Islet precursor cell (in vitro differentiated cells): ENCODE data around the gene ANAPC13.
A peak's percentile ranks its signal among the peaks of the same experiment; 100 is the strongest.

Experiments
- DNase-seq: peaks from one replicate; pipeline ENCODE4 v3.0.0-alpha.2; 2018

The ANAPC13 gene

GRCh38 chr3:134485718-134486576 lies at the start of gene ANAPC13, which contains the start of gene CEP63:
ANAPC13 (minus strand) TSS chr3:134485985; CDS start chr3:134482904, 3,081 bp downstream.
CEP63 (plus strand) TSS chr3:134486057; CDS start chr3:134495321, 9,264 bp downstream.
- peak; percentile 98 for DNase-seq

- DNase-seq, result no peak
These were observed 49.6 kb upstream of the ANAPC13 start for GRCh38 chr3:134535186-134535970.

- DNase-seq, result no peak
These were observed 47.7 kb upstream of the ANAPC13 start for GRCh38 chr3:134533493-134533892.

DNA sequence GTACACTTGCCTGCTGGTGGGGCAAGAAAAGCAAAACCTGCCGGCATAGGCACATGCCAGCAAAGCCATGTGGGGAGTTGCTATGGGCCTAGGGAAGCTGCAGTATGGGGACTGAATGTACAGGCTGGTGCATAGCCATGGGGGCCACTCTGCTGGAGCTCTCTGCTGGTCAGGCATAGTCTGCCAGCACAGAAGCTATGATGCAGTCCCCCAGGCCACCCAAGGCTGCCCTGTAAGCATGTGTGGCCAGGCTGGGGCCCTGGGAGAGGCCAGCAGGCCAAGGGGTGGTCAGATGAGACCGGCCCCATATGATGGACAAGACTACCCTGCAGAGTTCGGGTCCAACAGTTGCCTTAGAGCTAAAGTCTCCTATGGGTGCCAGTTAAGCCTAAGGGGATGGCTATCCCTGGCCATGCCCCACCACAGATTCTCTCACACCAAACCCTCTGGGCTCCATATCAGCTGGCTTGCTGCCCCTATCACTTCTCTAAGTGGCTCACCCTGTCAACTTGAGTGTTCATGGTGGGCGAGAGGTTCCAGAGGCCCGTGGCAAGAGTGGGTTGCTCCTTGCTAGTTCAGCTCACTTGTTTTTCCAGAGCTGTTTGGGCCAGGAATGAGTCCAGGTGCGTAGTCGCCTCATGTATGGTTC lies 41.9 kb upstream of the ANAPC13 start:
- DNase-seq, result no peak

DNA sequence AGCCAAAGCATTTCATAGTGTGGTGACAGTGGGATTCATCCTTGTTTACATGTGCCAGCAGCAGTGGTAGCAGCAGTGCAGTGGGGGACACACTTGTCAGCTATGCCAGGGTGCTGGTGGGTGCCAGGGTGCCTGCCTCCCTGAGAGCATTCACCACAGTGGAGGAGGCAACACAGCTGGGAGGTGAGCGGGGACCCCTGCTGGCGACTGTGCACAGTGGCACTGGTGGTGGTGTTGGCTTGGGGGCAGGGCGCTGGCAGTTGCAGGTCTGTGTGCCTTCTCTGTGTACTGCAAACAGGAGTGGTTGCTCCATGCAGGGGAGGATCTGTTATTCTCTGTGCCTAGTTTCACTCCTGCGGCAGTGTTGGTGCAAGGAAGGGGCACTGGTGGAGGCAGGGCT lies 41.3 kb upstream of the ANAPC13 start:
- DNase-seq, result peak; percentile 66

- no peak for DNase-seq
These were observed 40.5 kb upstream of the ANAPC13 start for GRCh38 chr3:134526319-134526718.

DNA sequence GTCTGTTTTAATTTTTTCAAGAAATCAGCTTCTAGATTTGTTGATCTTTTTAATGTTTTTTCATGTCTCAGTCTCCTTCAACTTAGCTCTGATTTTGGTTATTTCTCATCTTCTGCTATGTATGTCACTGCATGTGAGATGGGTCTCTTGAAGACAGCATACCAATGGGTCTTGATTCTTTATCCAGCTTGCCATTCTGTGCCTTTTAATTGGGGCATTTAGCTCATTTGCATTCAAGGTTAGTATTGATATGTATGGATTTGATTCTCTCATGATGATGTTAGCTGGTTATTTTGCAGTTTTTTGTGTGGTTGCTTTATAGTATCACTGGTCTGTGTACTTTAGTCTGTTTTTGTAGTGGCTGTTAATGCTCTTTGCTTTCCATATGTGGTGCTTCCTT lies 39.5 kb upstream of the ANAPC13 start:
- DNase-seq, result no peak

- no peak for DNase-seq
These were observed 36.8 kb upstream of the ANAPC13 start for GRCh38 chr3:134522541-134522940.

GRCh38 chr3:134517791-134518190 lies 32.0 kb upstream of the ANAPC13 start:
- DNase-seq, result no peak

GRCh38 chr3:134516905-134517304 lies 31.1 kb upstream of the ANAPC13 start:
- no peak for DNase-seq

DNA sequence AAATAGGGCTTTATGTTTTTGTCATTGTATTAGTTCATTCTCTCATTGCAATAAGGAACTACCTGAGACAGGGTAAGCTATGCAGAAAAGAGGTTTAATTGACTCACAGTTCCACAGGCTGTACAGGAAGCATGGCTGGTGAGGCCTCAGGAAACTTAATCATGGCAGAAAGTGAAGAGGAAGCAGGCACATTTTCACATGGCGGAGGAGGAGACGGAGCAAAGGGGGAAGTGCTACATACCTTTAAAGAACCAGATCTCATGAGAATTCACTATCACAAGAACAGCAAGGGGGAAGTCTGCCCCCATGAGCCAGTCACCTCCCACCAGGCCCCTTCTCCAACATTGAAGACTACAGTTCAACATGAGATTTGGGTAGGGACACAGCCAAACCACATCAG lies 25.7 kb upstream of the ANAPC13 start:
- no peak for DNase-seq

- DNase-seq, result no peak
These were observed 19.7 kb upstream of the ANAPC13 start for GRCh38 chr3:134505485-134505884.

- DNase-seq, result no peak
These were observed 18.3 kb upstream of the ANAPC13 start for GRCh38 chr3:134504132-134504531.

DNA sequence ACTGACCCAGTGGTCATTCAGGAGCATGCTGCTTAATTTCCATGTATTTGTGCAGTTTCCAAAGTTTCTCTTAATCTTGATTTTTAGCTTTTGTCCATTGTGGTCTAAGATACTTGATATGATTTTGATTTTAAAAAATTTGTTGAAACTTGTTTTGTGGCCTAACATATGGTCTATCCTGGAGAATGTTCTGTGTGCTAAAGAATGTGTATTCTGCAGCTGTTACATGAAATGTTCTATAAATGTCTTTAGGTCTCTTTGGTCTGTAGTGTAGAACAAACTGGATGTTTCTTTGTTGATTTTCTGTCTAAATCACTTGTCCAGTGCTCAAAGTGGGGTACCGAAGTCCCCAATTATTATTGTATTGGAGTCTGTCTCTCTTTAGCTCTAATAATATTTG lies 17.5 kb upstream of the ANAPC13 start:
- DNase-seq, result no peak

DNA sequence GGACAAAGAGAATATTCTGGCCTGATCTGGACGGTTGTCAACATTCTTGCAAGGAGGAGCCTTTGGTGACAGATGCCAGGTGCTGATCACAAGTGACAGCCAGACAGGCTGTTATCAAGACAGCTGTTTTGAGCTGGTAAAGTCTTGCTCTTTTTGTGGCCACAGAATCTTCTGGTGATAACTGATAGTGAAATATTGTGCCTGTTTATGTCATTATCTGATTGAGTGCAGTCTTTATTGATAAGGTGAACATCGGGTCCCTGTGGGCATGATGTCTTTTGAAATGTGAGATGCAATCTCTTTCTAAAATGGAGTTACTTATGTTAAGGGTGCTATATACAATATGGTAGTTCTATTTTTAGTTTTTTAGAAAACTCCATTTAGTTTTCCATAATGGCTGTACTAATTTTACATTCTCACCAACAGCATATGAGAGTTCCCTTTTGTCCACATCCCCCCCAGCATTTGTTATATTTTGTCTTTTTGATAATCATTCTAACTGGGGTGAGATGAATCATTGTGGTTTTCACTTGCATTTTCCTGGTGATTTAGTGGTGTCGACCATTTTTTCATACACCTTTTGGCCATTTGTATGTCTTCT lies 10.8 kb upstream of the ANAPC13 start:
- no peak for DNase-seq

DNA sequence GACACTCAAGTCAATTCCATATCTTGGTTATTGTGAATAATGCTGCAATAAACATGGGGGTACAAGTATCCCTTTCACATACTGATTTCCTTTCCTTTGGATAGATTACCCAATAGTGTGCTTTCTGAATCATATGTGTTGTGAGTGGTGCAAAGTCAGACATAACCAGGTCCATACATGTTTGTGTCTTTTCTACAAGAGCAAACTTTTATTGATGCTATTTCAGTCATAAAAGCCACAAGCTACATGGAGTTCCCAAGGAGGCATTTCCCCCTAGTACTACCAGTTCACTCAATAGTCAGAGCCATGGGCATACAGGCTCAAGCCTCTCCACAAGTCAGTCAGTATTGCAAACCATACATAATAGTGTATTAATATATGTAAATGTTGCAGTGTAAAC lies 10.2 kb upstream of the ANAPC13 start:
- DNase-seq, result no peak

- no peak for DNase-seq
These were observed 8.7 kb upstream of the ANAPC13 start for GRCh38 chr3:134494495-134494894.

DNA sequence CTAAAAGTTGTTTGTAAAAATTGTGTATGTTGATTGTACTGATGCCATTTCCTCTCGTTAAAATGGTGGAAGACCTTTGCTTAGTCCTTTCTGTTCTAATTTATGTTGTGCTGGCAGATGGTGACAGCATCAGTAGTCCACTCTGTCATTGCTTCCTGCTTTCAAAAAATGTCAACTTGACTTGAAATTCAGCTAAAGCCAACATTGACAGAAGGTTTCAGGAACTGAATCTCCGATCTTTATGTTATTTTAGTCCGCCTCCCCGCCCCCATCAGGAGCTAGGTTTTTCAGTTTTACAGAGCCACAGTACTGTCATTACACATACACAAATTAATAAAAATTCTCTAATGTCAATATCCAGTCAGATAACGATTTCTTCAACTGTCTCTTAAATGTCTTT lies 1.6 kb upstream of the ANAPC13 start:
- DNase-seq, result no peak

- DNase-seq, result no peak
These were observed 824 bp upstream of the ANAPC13 start for GRCh38 chr3:134486577-134487041.

DNA sequence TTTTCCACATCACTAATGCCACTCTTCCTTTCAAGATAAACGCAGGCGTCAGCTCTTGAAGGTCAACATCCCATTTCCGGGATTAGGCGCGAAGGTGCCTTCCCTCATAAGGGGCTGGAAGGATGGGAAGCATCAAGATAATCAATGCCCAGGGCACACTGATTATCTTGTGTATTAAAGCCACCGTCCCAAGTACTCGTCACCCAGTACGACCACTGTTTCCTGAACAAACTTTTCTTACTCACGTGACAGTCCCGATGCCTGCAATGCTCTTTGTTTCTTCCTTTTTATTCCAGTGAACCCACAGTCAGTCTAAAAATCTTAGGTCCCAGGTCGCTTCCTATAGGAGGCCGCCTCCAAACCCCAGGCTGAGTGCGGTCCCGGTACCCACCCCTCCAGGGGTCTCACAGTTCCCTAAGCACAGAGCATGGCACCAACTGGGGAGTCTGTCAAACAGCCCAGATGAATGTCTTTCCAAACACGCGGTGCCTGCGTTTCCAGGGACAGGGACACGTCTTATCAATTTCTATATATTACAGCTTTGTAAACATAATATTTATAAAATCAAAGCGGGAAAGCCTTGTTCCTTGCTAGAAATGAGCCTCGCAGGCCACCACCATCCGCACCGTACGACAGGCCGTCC lies 589 bp downstream of the ANAPC13 start:
- DNase-seq, result no peak

DNA sequence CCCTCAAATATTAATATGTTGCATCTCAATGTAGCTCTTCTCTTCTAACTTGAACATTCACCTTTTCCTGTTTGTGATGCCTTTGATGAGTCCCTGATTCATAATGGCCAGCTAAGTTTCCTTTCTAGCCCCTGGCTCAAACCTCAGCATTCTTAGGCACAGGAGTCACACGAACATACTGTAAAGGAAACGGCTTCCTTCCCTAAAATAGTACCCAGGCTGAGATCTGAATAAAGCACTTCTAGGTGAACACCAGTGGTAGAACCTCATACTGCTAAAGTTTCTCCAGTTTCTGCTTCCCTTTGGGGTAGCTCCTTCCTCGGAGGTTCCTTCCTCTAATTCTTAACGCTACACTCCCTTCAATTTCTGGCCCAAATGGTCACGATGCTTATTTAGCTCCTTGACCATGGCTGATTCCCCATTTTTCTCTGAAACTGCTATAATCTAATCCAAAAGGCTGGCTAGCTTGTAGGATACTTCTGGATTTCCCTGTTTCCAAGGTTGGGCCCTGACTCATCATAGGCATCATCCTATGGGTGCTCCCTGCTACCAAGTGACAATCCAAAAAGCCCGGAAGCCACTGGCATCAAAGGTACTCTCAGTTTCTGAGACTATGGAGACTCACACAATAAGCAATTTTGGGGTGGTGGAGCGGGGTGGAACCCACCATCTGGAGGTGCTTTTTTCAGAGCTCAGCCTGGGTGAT lies 2.4 kb downstream of the ANAPC13 start:
- DNase-seq, result peak; percentile 69

GRCh38 chr3:134482622-134483021 lies 3.2 kb downstream of the ANAPC13 start:
- no peak for DNase-seq
